Endothelial cell of umbilical vein (primary cell): ENCODE data around the gene IGFBP2.

Source experiments
- EZH2 ChIP-seq: IDR thresholded peaks from 2 replicates; pipeline ENCODE4 v1.6.1; 2012; ENCODE audit warnings: borderline replicate concordance, low read depth, mild to moderate bottlenecking, moderate library complexity, low read length, inconsistent platforms; ENCODE audit not compliant: severe bottlenecking
- FOS ChIP-seq: IDR thresholded peaks from 2 replicates; pipeline ENCODE4 v1.6.1; 2011; ENCODE audit warnings: mild to moderate bottlenecking, low read length, moderate library complexity, borderline replicate concordance; ENCODE audit not compliant: insufficient read depth
- GATA2 ChIP-seq: IDR thresholded peaks from 2 replicates; pipeline ENCODE4 v1.7.0; 2011; ENCODE audit warnings: low read depth, mild to moderate bottlenecking, moderate library complexity, mixed read lengths, low read length; ENCODE audit not compliant: insufficient read length, insufficient read depth
- JUN ChIP-seq: IDR thresholded peaks from 2 replicates; pipeline ENCODE4 v1.6.1; 2011; ENCODE audit warnings: borderline replicate concordance, low read depth; ENCODE audit not compliant: insufficient read length, insufficient read depth
- POLR2A ChIP-seq: IDR thresholded peaks from 2 replicates; pipeline ENCODE4 v1.6.1; 2012; ENCODE audit warnings: low read depth, mild to moderate bottlenecking, control low read depth, low read length
- POLR2AphosphoS5 ChIP-seq: IDR thresholded peaks from 2 replicates; pipeline ENCODE4 v1.6.1; 2012; ENCODE audit warnings: low read depth, mild to moderate bottlenecking, control low read depth, low read length, moderate library complexity; ENCODE audit not compliant: insufficient read depth
- TF ChIP-seq, protein P1 (sequence below), 2 donors: IDR thresholded peaks; 1 replicate in 1 of 2; 2 replicates in 1 of 2; pipeline ENCODE4 v1.5.1; 2011; ENCODE audit warnings: low read length in 2 of 2, mild to moderate bottlenecking in 2 of 2, moderate library complexity in 2 of 2, control low read depth in 1 of 2, inconsistent platforms in 1 of 2, low read depth in 1 of 2; ENCODE audit not compliant: insufficient read depth in 1 of 2; ENCODE audit errors: extremely low read depth in 1 of 2
- TF ChIP-seq, protein P2 (sequence below): IDR thresholded peaks from 2 replicates; pipeline ENCODE4 v1.6.1; 2011; ENCODE audit not compliant: insufficient read depth, insufficient read length

- TF ChIP-seq, protein P1, sequence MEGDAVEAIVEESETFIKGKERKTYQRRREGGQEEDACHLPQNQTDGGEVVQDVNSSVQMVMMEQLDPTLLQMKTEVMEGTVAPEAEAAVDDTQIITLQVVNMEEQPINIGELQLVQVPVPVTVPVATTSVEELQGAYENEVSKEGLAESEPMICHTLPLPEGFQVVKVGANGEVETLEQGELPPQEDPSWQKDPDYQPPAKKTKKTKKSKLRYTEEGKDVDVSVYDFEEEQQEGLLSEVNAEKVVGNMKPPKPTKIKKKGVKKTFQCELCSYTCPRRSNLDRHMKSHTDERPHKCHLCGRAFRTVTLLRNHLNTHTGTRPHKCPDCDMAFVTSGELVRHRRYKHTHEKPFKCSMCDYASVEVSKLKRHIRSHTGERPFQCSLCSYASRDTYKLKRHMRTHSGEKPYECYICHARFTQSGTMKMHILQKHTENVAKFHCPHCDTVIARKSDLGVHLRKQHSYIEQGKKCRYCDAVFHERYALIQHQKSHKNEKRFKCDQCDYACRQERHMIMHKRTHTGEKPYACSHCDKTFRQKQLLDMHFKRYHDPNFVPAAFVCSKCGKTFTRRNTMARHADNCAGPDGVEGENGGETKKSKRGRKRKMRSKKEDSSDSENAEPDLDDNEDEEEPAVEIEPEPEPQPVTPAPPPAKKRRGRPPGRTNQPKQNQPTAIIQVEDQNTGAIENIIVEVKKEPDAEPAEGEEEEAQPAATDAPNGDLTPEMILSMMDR (IDR thresholded peaks at IDR 0.05; ENCODE audit: extremely low read depth in 1 of 2, insufficient read depth in 1 of 2, low read depth in 1 of 2, low read length in 2 of 2) = no peak
- TF ChIP-seq POLR2A (no peak), POLR2AphosphoS5 (no peak), JUN (no peak), GATA2 (no peak), EZH2 (no peak), FOS (no peak)
- TF ChIP-seq, protein P2, sequence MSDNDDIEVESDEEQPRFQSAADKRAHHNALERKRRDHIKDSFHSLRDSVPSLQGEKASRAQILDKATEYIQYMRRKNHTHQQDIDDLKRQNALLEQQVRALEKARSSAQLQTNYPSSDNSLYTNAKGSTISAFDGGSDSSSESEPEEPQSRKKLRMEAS = no peak
Observed at GRCh38 chr2:216674376-216674775, 41.2 kb downstream of the IGFBP2 start.
